ENCODE results near the gene ITIH4. TPM values are rescaled to one million over a fixed set of nuclear protein-coding genes. Genes with fewer than 3 reads are reported as not detected.
A peak's percentile ranks its signal among the peaks of the same experiment; 100 is the strongest.

Gene ITIH4
- polyA plus RNA-seq, 3 donors: 0.59 to 47.7 TPM; not detected in 1

GRCh38 chr3:52788890-52789745, 41.4 kb downstream of the ITIH4 start:
- WGBS (ENCODE audit: insufficient coverage): 91% methylated on average over 16 of the region's 16 CpGs
- no peak for DNase-seq
- H3K4me3 ChIP-seq (replicated peaks in 1 of 3; ENCODE audit: low read depth in 2 of 3, low read length in 3 of 3): no peak overlapping the region
- peaks cover 8% of the 10 kb centered on the region for H3K4me1 Mint-ChIP-seq
- H3K9me3 Mint-ChIP-seq: no peaks in the 10 kb centered on the region
- H3K36me3 ChIP-seq (replicated peaks in 1 of 2; ENCODE audit: control insufficient read depth in 1 of 2, insufficient read depth in 2 of 2, low read length in 2 of 2): no peaks in the 10 kb centered on the region
- intact Hi-C loops (cut with micrococcal nuclease): no loop called here
- no peak overlapping the region for H3K4me2 ChIP-seq (replicated peaks; ENCODE audit: extremely low read depth, low read length, poor library complexity, severe bottlenecking)
- H3K9me3 ChIP-seq (replicated peaks in 1 of 2; ENCODE audit: control insufficient read depth in 1 of 2, insufficient read depth in 1 of 2, low read length in 2 of 2): no peaks in the 10 kb centered on the region
- no peak overlapping the region for H3K4me3 Mint-ChIP-seq
- H4K20me1 ChIP-seq (ENCODE audit: insufficient read depth, low read length): no peaks in the 10 kb centered on the region
- H3K79me2 ChIP-seq (ENCODE audit: insufficient read depth, low read length): no peaks in the 10 kb centered on the region
- H2AFZ ChIP-seq (ENCODE audit: insufficient read depth, low read depth, low read length, poor library complexity, severe bottlenecking): no peak overlapping the region
- peaks cover 1 to 18% (median 7%) of the 10 kb centered on the region in 3 donors for H3K27me3 Mint-ChIP-seq (ENCODE audit: low read depth in 3 of 3)
- peaks cover 10 to 13% of the 10 kb centered on the region in 2 donors for H3K4me1 ChIP-seq (ENCODE audit: control insufficient read depth in 1 of 2, insufficient read depth in 2 of 2, low read length in 2 of 2)
- H3K9ac ChIP-seq (ENCODE audit: insufficient read depth, low read length, poor library complexity, severe bottlenecking): no peak overlapping the region
- no peak overlapping the region for H3K27ac ChIP-seq (ENCODE audit: low read depth in 1 of 2, low read length in 2 of 2)
- peak overlapping the region in 1 of 7 donors; percentile 3 for H3K27ac Mint-ChIP-seq
- no peak for TF ChIP-seq CTCF (IDR thresholded peaks at IDR 0.05)
- H3K36me3 Mint-ChIP-seq: no peaks in the 10 kb centered on the region
- no peaks in the 10 kb centered on the region for H3K27me3 ChIP-seq (ENCODE audit: control insufficient read depth in 2 of 2, insufficient read depth in 2 of 2, low read length in 2 of 2)

- H3K27me3 ChIP-seq (ENCODE audit: control insufficient read depth in 2 of 2, insufficient read depth in 2 of 2, low read length in 2 of 2): no peaks in the 10 kb centered on the region
- H3K4me1 Mint-ChIP-seq: no peaks in the 10 kb centered on the region
- no peaks in the 10 kb centered on the region for H3K79me2 ChIP-seq (ENCODE audit: insufficient read depth, low read length)
- TF ChIP-seq CTCF (IDR thresholded peaks at IDR 0.05): no peak
- H3K36me3 ChIP-seq (replicated peaks in 1 of 2; ENCODE audit: control insufficient read depth in 1 of 2, insufficient read depth in 2 of 2, low read length in 2 of 2): no peaks in the 10 kb centered on the region
- H3K4me1 ChIP-seq (ENCODE audit: control insufficient read depth in 1 of 2, insufficient read depth in 2 of 2, low read length in 2 of 2): peaks cover 1 to 3% of the 10 kb centered on the region in 2 donors
- intact Hi-C loops (cut with micrococcal nuclease): no loop called here
- no peak for DNase-seq
- peak overlapping the region in 2 of 7 donors; percentile 30 to 54 for H3K27ac Mint-ChIP-seq
- no peak overlapping the region for H2AFZ ChIP-seq (ENCODE audit: insufficient read depth, low read depth, low read length, poor library complexity, severe bottlenecking)
- no peak overlapping the region for H3K4me2 ChIP-seq (replicated peaks; ENCODE audit: extremely low read depth, low read length, poor library complexity, severe bottlenecking)
- H3K4me3 Mint-ChIP-seq: no peak overlapping the region
- H4K20me1 ChIP-seq (ENCODE audit: insufficient read depth, low read length): no peaks in the 10 kb centered on the region
- H3K27ac ChIP-seq (ENCODE audit: low read depth in 1 of 2, low read length in 2 of 2): no peak overlapping the region
- H3K9me3 ChIP-seq (replicated peaks in 1 of 2; ENCODE audit: control insufficient read depth in 1 of 2, insufficient read depth in 1 of 2, low read length in 2 of 2): no peaks in the 10 kb centered on the region
- no peak overlapping the region for H3K9ac ChIP-seq (ENCODE audit: insufficient read depth, low read length, poor library complexity, severe bottlenecking)
- peaks cover 1 to 16% (median 9%) of the 10 kb centered on the region in 3 donors for H3K27me3 Mint-ChIP-seq (ENCODE audit: low read depth in 3 of 3)
- H3K36me3 Mint-ChIP-seq: no peaks in the 10 kb centered on the region
- H3K4me3 ChIP-seq (replicated peaks in 1 of 3; ENCODE audit: low read depth in 2 of 3, low read length in 3 of 3): no peak overlapping the region
- H3K9me3 Mint-ChIP-seq: no peaks in the 10 kb centered on the region
- 96% methylated on average over 12 of the region's 17 CpGs for WGBS (ENCODE audit: insufficient coverage)
These were observed 42.5 kb downstream of the ITIH4 start for GRCh38 chr3:52787672-52788625.
